GM19035 (cell line): ENCODE results near the gene N4BP2L2.
"Not testable (repeated sequence)": the region's sequence is repeated elsewhere in the genome, so short reads cannot be mapped to it uniquely, and the experiment has no call there.

Experiments
- ATAC-seq: cut with Tn5 transposase; IDR thresholded peaks from one replicate; pipeline ENCODE4 v1.9.1; 2021; ENCODE audit not compliant: unreplicated experiment

N4BP2L2 gene

DNA sequence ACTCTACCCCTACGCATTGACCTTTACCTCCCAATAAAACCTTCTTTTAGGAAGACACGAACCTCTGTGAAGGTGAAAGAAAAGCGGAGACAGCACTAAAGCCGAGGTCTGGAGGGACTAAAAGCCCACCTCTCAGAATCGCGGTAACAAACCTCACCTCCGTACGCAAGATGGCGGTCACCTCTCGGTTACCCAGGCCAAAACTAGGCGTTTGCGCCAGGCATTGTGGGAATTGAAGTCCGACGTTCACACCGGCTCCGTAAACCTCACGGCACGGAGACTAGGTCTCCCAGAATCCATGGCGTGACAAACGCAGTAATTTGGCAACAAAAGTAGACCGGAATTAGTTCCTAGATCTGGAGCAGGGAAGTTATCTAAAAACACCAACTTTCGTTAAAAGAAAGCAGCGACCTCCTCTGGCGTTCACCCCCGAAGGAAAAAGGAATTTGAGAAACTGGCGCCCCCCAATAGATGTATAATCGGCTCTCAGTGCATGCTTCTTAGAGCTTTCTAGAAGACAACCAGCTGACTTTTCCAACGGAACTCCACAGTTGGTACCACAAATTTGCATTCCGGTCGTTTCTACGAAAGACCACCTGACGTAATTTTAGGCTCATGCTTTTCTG, at the start of gene N4BP2L2:
Gene N4BP2L2, minus strand, starts transcription at position 175 of the 626 bp plus-strand sequence. CDS start 1,768 bp downstream, outside the sequence.
- peak; percentile 97 for ATAC-seq

GRCh38 chr13:32587811-32588170, 49.2 kb upstream of the N4BP2L2 start:
- no peak for ATAC-seq

GRCh38 chr13:32587011-32587810, 48.6 kb upstream of the N4BP2L2 start:
- peak; percentile 34 for ATAC-seq

DNA sequence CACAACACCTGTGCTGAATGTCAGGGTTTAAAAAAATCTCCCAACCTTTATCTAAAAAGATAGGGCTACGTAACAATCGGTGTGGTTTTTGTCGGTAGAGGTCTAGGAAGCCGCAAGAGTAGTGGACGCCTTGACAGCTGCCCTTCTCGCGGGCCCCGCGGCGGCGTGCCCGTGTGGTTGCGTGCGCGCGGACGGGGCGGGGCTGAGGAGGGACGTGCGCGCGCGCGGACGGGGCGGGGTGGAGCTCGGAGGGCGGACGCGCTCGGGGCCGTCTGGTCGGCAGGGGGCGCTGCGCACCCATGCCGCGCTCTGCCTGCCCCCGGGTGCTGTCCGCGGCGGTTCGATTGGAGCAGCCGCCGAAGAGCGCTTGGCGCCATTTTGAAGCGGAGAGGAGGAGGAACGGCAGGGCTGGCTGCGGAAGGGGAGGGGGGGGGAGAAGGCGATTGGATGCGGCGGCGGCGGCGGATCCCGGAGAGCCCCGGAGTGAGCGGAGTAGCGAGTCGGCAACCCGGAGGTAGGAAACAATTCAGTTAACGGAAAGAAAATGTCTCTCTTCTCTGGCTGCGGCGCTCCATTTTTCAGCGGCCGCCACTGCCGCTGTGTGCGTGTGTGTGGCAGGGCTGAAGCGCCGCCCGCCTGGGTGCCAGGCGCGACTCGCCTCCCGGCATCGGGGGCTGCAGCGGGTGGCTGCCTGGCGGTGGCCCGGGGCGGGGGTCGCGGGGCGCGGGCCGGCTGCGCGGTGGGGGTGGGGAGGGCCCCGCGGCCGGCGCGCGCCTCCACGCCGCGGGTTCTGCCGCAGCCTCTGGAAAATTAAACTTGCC, 47.7 kb upstream of the N4BP2L2 start, which contains the start of gene PDS5B:
Gene PDS5B, plus strand, starts transcription at position 373 of the 821 bp plus-strand sequence. CDS start 62,321 bp downstream, outside the sequence.
- ATAC-seq = peak; percentile 82

GRCh38 chr13:32585550-32586079, 47.0 kb upstream of the N4BP2L2 start:
- ATAC-seq = no peak

DNA sequence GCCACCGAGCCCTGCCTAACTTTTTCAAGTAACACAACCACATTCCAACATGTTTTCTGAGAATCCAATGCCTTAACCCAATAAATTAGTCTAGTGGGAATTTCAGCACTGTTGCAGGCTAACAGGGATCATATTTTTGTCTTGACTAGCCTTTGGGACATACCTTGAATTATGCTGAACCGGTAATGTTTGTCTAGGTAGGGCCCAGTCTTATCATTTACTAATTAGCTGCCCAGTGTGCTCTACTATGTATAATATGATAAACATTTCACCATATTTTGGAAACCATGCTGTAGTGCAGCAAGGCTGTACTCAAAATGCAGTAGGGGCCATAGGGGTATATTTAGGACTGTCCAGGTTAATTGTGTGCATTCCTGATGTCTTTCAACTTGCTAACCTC, 44.4 kb upstream of the N4BP2L2 start:
- ATAC-seq = no peak

GRCh38 chr13:32582281-32582680, 43.7 kb upstream of the N4BP2L2 start:
- no peak for ATAC-seq

GRCh38 chr13:32581177-32581786, 42.7 kb upstream of the N4BP2L2 start:
- ATAC-seq = no peak

- ATAC-seq = no peak
These were observed 38.4 kb upstream of the N4BP2L2 start for GRCh38 chr13:32577032-32577431.

- ATAC-seq = not testable (repeated sequence)
These were observed 37.1 kb upstream of the N4BP2L2 start for GRCh38 chr13:32575687-32576086.

DNA sequence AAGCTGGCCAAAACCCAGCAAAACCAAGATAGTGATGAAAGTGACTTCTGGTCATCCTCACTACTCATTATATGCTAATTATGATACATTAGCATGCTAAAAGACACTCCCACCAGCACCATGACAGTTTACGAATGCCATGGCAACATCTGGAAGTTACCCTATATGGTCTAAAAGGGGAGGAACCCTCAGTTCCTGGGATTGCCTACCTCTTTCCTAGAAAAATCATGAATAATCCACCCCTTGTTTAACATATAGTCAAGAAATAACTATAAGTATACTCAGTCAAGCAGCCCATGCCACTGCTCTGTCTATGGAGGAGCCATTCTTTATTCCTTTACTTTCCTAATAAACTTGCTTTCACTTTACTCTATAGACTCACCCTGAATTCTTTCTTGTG, 22.2 kb upstream of the N4BP2L2 start:
- ATAC-seq = not testable (repeated sequence)

GRCh38 chr13:32555613-32556012, 17.0 kb upstream of the N4BP2L2 start:
- ATAC-seq = no peak

DNA sequence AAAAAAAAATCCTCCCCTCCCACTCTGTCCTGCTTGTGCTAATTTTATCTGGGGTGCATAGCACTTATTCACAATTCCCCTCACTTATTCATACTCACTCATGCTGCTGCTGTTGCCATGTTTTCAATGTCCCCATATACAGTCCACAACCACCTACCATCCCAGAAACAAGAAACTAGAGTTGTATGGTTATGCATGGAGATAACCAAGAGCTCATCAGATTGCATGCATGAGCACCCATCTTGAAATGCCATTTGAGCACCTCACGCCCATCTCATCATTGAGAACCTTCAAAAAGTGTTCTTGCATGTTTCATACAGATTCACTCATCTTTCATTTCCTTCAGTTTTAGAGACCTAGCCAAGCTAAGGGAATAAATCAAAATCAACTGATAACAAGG, 15.1 kb upstream of the N4BP2L2 start:
- ATAC-seq = no peak

- ATAC-seq = no peak
These were observed 11.2 kb upstream of the N4BP2L2 start for GRCh38 chr13:32549788-32550187.

DNA sequence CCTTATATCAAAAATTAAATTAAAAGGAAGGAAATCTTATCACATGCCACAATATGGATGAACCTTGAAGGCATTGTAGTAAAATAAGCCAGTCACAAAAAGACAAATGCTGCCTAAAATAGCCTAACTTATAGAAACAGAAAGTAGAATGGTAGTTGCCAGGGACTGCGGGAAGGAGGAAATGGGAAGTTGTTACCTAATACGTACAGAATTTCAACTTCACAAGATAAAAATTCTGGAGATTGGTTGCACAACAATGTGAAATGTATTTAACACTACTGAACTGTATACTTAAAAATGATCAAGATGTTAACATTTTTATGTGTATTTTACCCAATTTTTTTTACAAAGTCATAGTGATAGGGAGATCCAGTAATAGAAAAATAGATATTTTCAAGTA, 10.2 kb upstream of the N4BP2L2 start:
- no peak for ATAC-seq

DNA sequence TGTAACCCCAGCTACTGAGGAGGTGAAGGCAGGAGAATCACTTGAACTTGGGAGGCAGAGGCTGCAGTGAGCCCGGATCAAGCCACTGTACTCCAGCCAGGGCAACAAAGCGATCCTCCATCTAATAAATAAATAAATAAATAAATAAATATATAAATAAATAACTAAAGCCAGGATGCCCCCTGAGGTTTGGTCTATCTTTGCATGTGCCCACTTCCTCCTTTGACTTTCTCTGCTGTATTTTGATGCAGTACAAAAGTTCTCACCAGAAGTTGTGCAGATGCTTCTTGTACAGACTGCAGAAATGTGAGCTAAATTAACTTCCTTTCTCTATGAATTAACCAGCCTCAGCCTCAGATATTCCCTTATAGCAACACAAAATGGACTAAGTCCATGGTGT, 6.5 kb upstream of the N4BP2L2 start:
- no peak for ATAC-seq

GRCh38 chr13:32542221-32542620, 3.6 kb upstream of the N4BP2L2 start:
- ATAC-seq = no peak

- peak; percentile 84 for ATAC-seq
These were observed 413 bp downstream of the N4BP2L2 start for GRCh38 chr13:32538143-32538620.

GRCh38 chr13:32537580-32538142, 934 bp downstream of the N4BP2L2 start:
- no peak for ATAC-seq

- no peak for ATAC-seq
These were observed 2.8 kb downstream of the N4BP2L2 start for GRCh38 chr13:32535748-32536147.
